PC-9 (cell line): Measurements from ENCODE around the gene CFAP141. TPM values are rescaled to one million over a fixed set of nuclear protein-coding genes. Genes with fewer than 3 reads are reported as not detected.

Source experiments
- BruUV-seq: library from RNA; stranded (reverse); fragments of 400-500 nt; replicated peaks from 2 replicates; lab custom pipeline; 2021; lab: Mats Ljungman, UMichigan
- CTCF ChIA-PET: fragments of 300-600 bp; sonication (Branson Sonifier 250); formaldehyde crosslinking; loops from one replicate; lab custom pipeline; 2022; ENCODE audit warnings: antibody characterized with exemption; lab: Charles Lee
- POLR2A ChIA-PET: fragments of 300-600 bp; sonication (Branson Sonifier 250); formaldehyde crosslinking; loops from one replicate; lab custom pipeline; 2022; ENCODE audit warnings: antibody characterized with exemption; ENCODE audit not compliant: unreplicated experiment; lab: Charles Lee
- DNase-seq, 2 experiments: peaks; one replicate each; pipeline versions ENCODE4 v3.0.0 to v3.0.0-alpha.2; 2015 to 2022; ENCODE audit warnings: mixed read lengths in 1 of 2
- H2AFZ ChIP-seq: fragments of 200-600 bp; sonication (generic); 2 replicates; pipeline ENCODE4 v1.8.1; 2017; ENCODE audit warnings: antibody characterized with exemption
- H3F3A ChIP-seq: fragments of 200-600 bp; sonication (generic); 2 replicates; pipeline ENCODE4 v1.8.1; 2017; ENCODE audit warnings: antibody characterized with exemption, mild to moderate bottlenecking, low read depth; ENCODE audit not compliant: insufficient read depth
- H3K27ac ChIP-seq: fragments of 200-600 bp; sonication (generic); 2 replicates; pipeline ENCODE4 v1.6.1; 2016; ENCODE audit warnings: mixed run types
- H3K27me3 ChIP-seq: fragments of 200-600 bp; sonication (generic); 2 replicates; pipeline ENCODE4 v1.6.1; 2016; ENCODE audit warnings: low read depth, mixed run types; ENCODE audit not compliant: insufficient read depth
- H3K36me3 ChIP-seq: fragments of 200-600 bp; sonication (generic); 2 replicates; pipeline ENCODE4 v1.6.1; 2016; ENCODE audit warnings: low read depth, mixed run types
- H3K4me1 ChIP-seq: fragments of 200-600 bp; sonication (generic); replicated peaks from 2 replicates; pipeline ENCODE4 v1.6.1; 2016; ENCODE audit warnings: mixed run types; ENCODE audit not compliant: insufficient read depth
- H3K4me2 ChIP-seq: fragments of 200-600 bp; sonication (generic); 2 replicates; pipeline ENCODE4 v1.6.1; 2017; ENCODE audit warnings: mixed run types
- H3K4me3 ChIP-seq: fragments of 200-600 bp; sonication (generic); 2 replicates; pipeline ENCODE4 v1.6.1; 2016; ENCODE audit warnings: mixed run types
- H3K79me2 ChIP-seq: fragments of 200-600 bp; sonication (generic); 2 replicates; pipeline ENCODE4 v1.6.1; 2017; ENCODE audit warnings: low read depth, mixed run types
- H3K9me2 ChIP-seq: fragments of 200-600 bp; sonication (generic); 2 replicates; pipeline ENCODE4 v1.8.1; 2017; ENCODE audit warnings: mild to moderate bottlenecking; ENCODE audit not compliant: insufficient read depth
- H3K9me3 ChIP-seq: fragments of 200-600 bp; sonication (generic); 2 replicates; pipeline ENCODE4 v1.8.1; 2016; ENCODE audit warnings: low read depth; ENCODE audit not compliant: insufficient read depth
- H4K20me1 ChIP-seq: fragments of 200-600 bp; sonication (generic); 2 replicates; pipeline ENCODE4 v1.8.1; 2017; ENCODE audit not compliant: insufficient read depth
- CTCF ChIP-seq: fragments of 200-600 bp; sonication (generic); conservative IDR thresholded peaks from 2 replicates; pipeline ENCODE4 v1.6.1; 2017; ENCODE audit warnings: mixed run types, antibody characterized with exemption, mild to moderate bottlenecking, moderate library complexity
- EZH2 ChIP-seq: fragments of 200-600 bp; sonication (generic); IDR thresholded peaks from 2 replicates; pipeline ENCODE4 v1.8.0; 2017; ENCODE audit warnings: antibody characterized with exemption, low read depth
- intact Hi-C: fragments of 100-400 bp; cut with micrococcal nuclease; formaldehyde crosslinking; loops from one replicate; pipeline ENCODE4 v1.10.0; 2022; ENCODE audit not compliant: unreplicated experiment
- total RNA-seq: library from RNA; stranded (reverse); gene quantifications from 2 replicates; pipeline ENCODE4 v1.2.3, GENCODE V29; 2021

CFAP141 gene
- total RNA-seq, 1 experiment from 2014 or later, result not detected

DNA sequence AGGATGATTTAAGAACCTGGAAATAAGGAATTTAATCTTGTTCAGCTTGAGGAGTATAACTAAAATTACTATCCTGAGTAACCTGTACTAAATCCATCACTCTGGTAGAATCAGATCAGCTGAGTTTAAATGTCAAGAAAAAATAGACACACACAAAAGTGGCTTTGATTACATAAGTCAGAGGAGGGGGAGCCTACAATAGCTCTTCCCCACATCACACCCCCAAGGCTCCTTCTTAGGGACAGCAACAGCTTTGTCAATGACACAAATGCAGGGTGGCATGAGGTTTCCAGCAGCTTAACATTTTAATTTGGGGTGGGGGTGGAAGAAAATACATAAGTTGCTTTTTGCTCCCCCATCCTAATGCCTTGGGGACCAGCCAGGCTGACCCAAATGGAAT, 38.7 kb downstream of the CFAP141 start:
- Histone ChIP-seq H3K4me1 (no peaks in the 10 kb centered on the region), H3K27ac (no peak overlapping the region), H3K79me2 (no peaks in the 10 kb centered on the region; the same call in none of the 2 replicates), H3K9me2 (no peaks in the 10 kb centered on the region), H3K36me3 (peaks cover 81% of the 10 kb centered on the region), H3F3A (peaks cover 22% of the 10 kb centered on the region; the same call in 1 of the 2 replicates), H3K4me3 (no peak overlapping the region), H2AFZ (no peak overlapping the region), H3K4me2 (no peak overlapping the region), H3K9me3 (no peaks in the 10 kb centered on the region), H3K27me3 (no peaks in the 10 kb centered on the region), H4K20me1 (peaks cover 11% of the 10 kb centered on the region)
- CTCF ChIA-PET, result no interaction called here
- POLR2A ChIA-PET, result interaction anchor here (0.6 kb wide), 1 partner anchor 204 kb away, joined by 15 read pairs; the partner anchor contains the start of gene SLC39A1
- TF ChIP-seq CTCF (no peak), EZH2 (no peak)
- intact Hi-C loops, result no loop called here
- BruUV-seq, result no TSS peak
- no peak for DNase-seq

GRCh38 chr1:154166207-154166606, 39.9 kb downstream of the CFAP141 start:
- no peaks in the 10 kb centered on the region for H3K9me3 ChIP-seq
- BruUV-seq, result no TSS peak
- no peak for TF ChIP-seq CTCF
- TF ChIP-seq EZH2, result no peak
- H4K20me1 ChIP-seq, result peaks cover 6% of the 10 kb centered on the region
- H3K4me2 ChIP-seq, result no peak overlapping the region
- ChIA-PET POLR2A (interaction anchor here (0.6 kb wide), 1 partner anchor 85 kb away, joined by 5 read pairs; no protein-coding TSS in a partner anchor), CTCF (no interaction called here)
- H3K4me3 ChIP-seq, result no peak overlapping the region
- intact Hi-C loops, result no loop called here
- peaks cover 71% of the 10 kb centered on the region for H3K36me3 ChIP-seq
- H3K27ac ChIP-seq, result no peak overlapping the region
- H3K79me2 ChIP-seq, result no peaks in the 10 kb centered on the region; the same call in 1 of the 2 replicates
- no peaks in the 10 kb centered on the region for H3K4me1 ChIP-seq
- H3F3A ChIP-seq, result peaks cover 22% of the 10 kb centered on the region; the same call in 1 of the 2 replicates
- no peak for DNase-seq
- no peak overlapping the region for H2AFZ ChIP-seq
- H3K9me2 ChIP-seq, result no peaks in the 10 kb centered on the region
- no peaks in the 10 kb centered on the region for H3K27me3 ChIP-seq

- no peak overlapping the region for H2AFZ ChIP-seq
- TF ChIP-seq EZH2 (no peak), CTCF (no peak)
- intact Hi-C loops, result no loop called here
- no peak overlapping the region for H3K27ac ChIP-seq
- H3K4me3 ChIP-seq, result no peak overlapping the region
- POLR2A ChIA-PET, result no interaction called here
- H3K27me3 ChIP-seq, result no peaks in the 10 kb centered on the region
- no peaks in the 10 kb centered on the region for H3K4me1 ChIP-seq
- H3F3A ChIP-seq, result peaks cover 14% of the 10 kb centered on the region
- no peak for DNase-seq
- H3K9me3 ChIP-seq, result no peaks in the 10 kb centered on the region
- no peaks in the 10 kb centered on the region; the same call in none of the 2 replicates for H4K20me1 ChIP-seq
- no TSS peak for BruUV-seq
- H3K79me2 ChIP-seq, result no peaks in the 10 kb centered on the region
- no peaks in the 10 kb centered on the region for H3K9me2 ChIP-seq
- no peak overlapping the region for H3K4me2 ChIP-seq
- peaks cover 42% of the 10 kb centered on the region; the same call in 1 of the 2 replicates for H3K36me3 ChIP-seq
- CTCF ChIA-PET, result no interaction called here
These were observed 46.6 kb downstream of the CFAP141 start for GRCh38 chr1:154159554-154159953.
